Activated T-cell treated with anti-CD3 and anti-CD28 coated beads for 4 hours (primary cell): ENCODE measurements around the gene DYRK1A.

Experiments used
- DNase-seq: peaks from one replicate; pipeline ENCODE4 v3.0.0-alpha.2; 2020

DYRK1A gene

GRCh38 chr21:37421306-37421705, 54.7 kb downstream of the DYRK1A start:
- DNase-seq: no peak

GRCh38 chr21:37422382-37422781, 55.8 kb downstream of the DYRK1A start:
- DNase-seq: no peak

- no peak for DNase-seq
Measured at GRCh38 chr21:37423103-37423502, 56.5 kb downstream of the DYRK1A start.

GRCh38 chr21:37424396-37424795, 57.8 kb downstream of the DYRK1A start:
- no peak for DNase-seq

GRCh38 chr21:37425001-37425400, 58.4 kb downstream of the DYRK1A start:
- no peak for DNase-seq

- DNase-seq: no peak
Measured at GRCh38 chr21:37425684-37426083, 59.1 kb downstream of the DYRK1A start.

GRCh38 chr21:37427221-37427620, 60.6 kb downstream of the DYRK1A start:
- no peak for DNase-seq

GRCh38 chr21:37429356-37429755, 62.8 kb downstream of the DYRK1A start:
- no peak for DNase-seq

- DNase-seq: no peak
Measured at GRCh38 chr21:37430184-37430821, 63.7 kb downstream of the DYRK1A start.

- DNase-seq: no peak
Measured at GRCh38 chr21:37431243-37431642, 64.7 kb downstream of the DYRK1A start.

GRCh38 chr21:37432710-37433455, 66.3 kb downstream of the DYRK1A start:
- no peak for DNase-seq

- DNase-seq: no peak
Measured at GRCh38 chr21:37433456-37433840, 66.9 kb downstream of the DYRK1A start.

GRCh38 chr21:37435120-37435519, 68.5 kb downstream of the DYRK1A start:
- no peak for DNase-seq

GRCh38 chr21:37435711-37436110, 69.1 kb downstream of the DYRK1A start:
- DNase-seq: no peak

GRCh38 chr21:37436174-37436573, 69.6 kb downstream of the DYRK1A start:
- no peak for DNase-seq

- DNase-seq: no peak
Measured at GRCh38 chr21:37437376-37438080, 71.0 kb downstream of the DYRK1A start.

- DNase-seq: no peak
Measured at GRCh38 chr21:37443683-37444082, 77.1 kb downstream of the DYRK1A start.

GRCh38 chr21:37445228-37445627, 78.7 kb downstream of the DYRK1A start:
- no peak for DNase-seq

- DNase-seq: no peak
Measured at GRCh38 chr21:37446552-37446951, 80.0 kb downstream of the DYRK1A start.

GRCh38 chr21:37447288-37447936, 80.8 kb downstream of the DYRK1A start:
- DNase-seq: no peak

GRCh38 chr21:37449302-37449937, 82.8 kb downstream of the DYRK1A start:
- no peak for DNase-seq

- no peak for DNase-seq
Measured at GRCh38 chr21:37450445-37450941, 83.9 kb downstream of the DYRK1A start.

- peak; percentile 26 for DNase-seq
Measured at GRCh38 chr21:37451446-37451845, 84.9 kb downstream of the DYRK1A start.
